Activated T-helper 17 cell treated with anti-CD3 and anti-CD28 coated beads, Interleukin-2, amount 50 U/mL, for 72 hours (primary cell): ENCODE data around the gene FLVCR2. TPM values are rescaled to one million over a fixed set of nuclear protein-coding genes. Genes with fewer than 3 reads are reported as not detected.
A peak's percentile ranks its signal among the peaks of the same experiment; 100 is the strongest.

Source experiments
- ATAC-seq: fragments of 150-1000 bp; cut with Tn5 transposase; replicated peaks from 2 replicates; pipeline ENCODE4 v1.10.0; 2021; ENCODE audit warnings: mild to moderate bottlenecking, moderate library complexity
- H3K27ac Mint-ChIP-seq: one replicate; pipeline ENCODE4 v1.8.0; 2022; ENCODE audit warnings: mixed read lengths
- H3K27me3 Mint-ChIP-seq: one replicate; pipeline ENCODE4 v1.8.0; 2022; ENCODE audit warnings: mixed read lengths
- H3K36me3 Mint-ChIP-seq: one replicate; pipeline ENCODE4 v1.8.0; 2022; ENCODE audit warnings: low read depth, mild to moderate bottlenecking, mixed read lengths
- H3K4me1 Mint-ChIP-seq: one replicate; pipeline ENCODE4 v1.8.0; 2022; ENCODE audit warnings: mixed read lengths
- H3K4me3 Mint-ChIP-seq: one replicate; pipeline ENCODE4 v1.8.0; 2022; ENCODE audit warnings: mild to moderate bottlenecking, mixed read lengths
- H3K9me3 Mint-ChIP-seq: one replicate; pipeline ENCODE4 v1.8.0; 2022; ENCODE audit warnings: mixed read lengths
- total RNA-seq, 2 donors: library from RNA; stranded (reverse); gene quantifications; one replicate each; pipeline ENCODE4 v1.2.3, GENCODE V29; 2022

FLVCR2 gene
- 10 to 100 TPM in 1 of 2 donors, 1 to 10 TPM in 1; 8.5 to 18.5 TPM for total RNA-seq

- Mint-ChIP-seq H3K36me3 (peaks cover 19% of the 10 kb centered on the region), H3K9me3 (no peaks in the 10 kb centered on the region), H3K27me3 (no peaks in the 10 kb centered on the region), H3K27ac (peak within 1 kb of the TSS; percentile 86), H3K4me3 (no peak within 1 kb of the TSS), H3K4me1 (peaks cover 10% of the 10 kb centered on the region)
- ATAC-seq = peak; percentile 76
Observed at GRCh38 chr14:75578102-75578785, at the start of gene FLVCR2. Gene FLVCR2 (plus strand): TSS chr14:75578620. CDS start chr14:75578973, 353 bp downstream.

GRCh38 chr14:75531256-75531655 lies 47.2 kb upstream of the FLVCR2 start:
- peak; percentile 42 for ATAC-seq
- Mint-ChIP-seq H3K27ac (no peak overlapping the region), H3K4me3 (peak overlapping the region; percentile 66), H3K4me1 (peaks cover 68% of the 10 kb centered on the region), H3K36me3 (peaks cover 97% of the 10 kb centered on the region), H3K9me3 (no peaks in the 10 kb centered on the region), H3K27me3 (no peaks in the 10 kb centered on the region)

- no peaks in the 10 kb centered on the region for H3K27me3 Mint-ChIP-seq
- peaks cover 96% of the 10 kb centered on the region for H3K36me3 Mint-ChIP-seq
- peak overlapping the region; percentile 66 for H3K4me3 Mint-ChIP-seq
- no peaks in the 10 kb centered on the region for H3K9me3 Mint-ChIP-seq
- H3K4me1 Mint-ChIP-seq = peaks cover 65% of the 10 kb centered on the region
- H3K27ac Mint-ChIP-seq = no peak overlapping the region
- no peak for ATAC-seq
Observed at GRCh38 chr14:75531660-75532317, 46.6 kb upstream of the FLVCR2 start.

- Mint-ChIP-seq H3K4me1 (peaks cover 62% of the 10 kb centered on the region), H3K36me3 (peaks cover 94% of the 10 kb centered on the region), H3K4me3 (peak overlapping the region; percentile 66), H3K9me3 (no peaks in the 10 kb centered on the region), H3K27ac (peak overlapping the region; percentile 46), H3K27me3 (no peaks in the 10 kb centered on the region)
- peak; percentile 28 for ATAC-seq
Observed at GRCh38 chr14:75533791-75534555, 44.4 kb upstream of the FLVCR2 start.

GRCh38 chr14:75535164-75535898 lies 43.1 kb upstream of the FLVCR2 start:
- H3K36me3 Mint-ChIP-seq = peaks cover 94% of the 10 kb centered on the region
- H3K9me3 Mint-ChIP-seq = no peaks in the 10 kb centered on the region
- H3K4me3 Mint-ChIP-seq = peak overlapping the region; percentile 66
- H3K27ac Mint-ChIP-seq = peak overlapping the region; percentile 79
- no peak for ATAC-seq
- H3K4me1 Mint-ChIP-seq = peaks cover 69% of the 10 kb centered on the region
- H3K27me3 Mint-ChIP-seq = no peaks in the 10 kb centered on the region

- Mint-ChIP-seq H3K27me3 (no peaks in the 10 kb centered on the region), H3K4me3 (peak overlapping the region; percentile 42), H3K27ac (peak overlapping the region; percentile 28), H3K9me3 (no peaks in the 10 kb centered on the region), H3K36me3 (peaks cover 97% of the 10 kb centered on the region), H3K4me1 (peaks cover 66% of the 10 kb centered on the region)
- no peak for ATAC-seq
Observed at GRCh38 chr14:75537071-75537470, 41.3 kb upstream of the FLVCR2 start.

- Mint-ChIP-seq H3K4me1 (peaks cover 59% of the 10 kb centered on the region), H3K36me3 (peaks cover 96% of the 10 kb centered on the region), H3K9me3 (no peaks in the 10 kb centered on the region), H3K27me3 (no peaks in the 10 kb centered on the region), H3K4me3 (peak overlapping the region; percentile 91), H3K27ac (peak overlapping the region; percentile 97)
- no peak for ATAC-seq
Observed at GRCh38 chr14:75539162-75539560, 39.3 kb upstream of the FLVCR2 start.

GRCh38 chr14:75539561-75540478 lies 38.6 kb upstream of the FLVCR2 start:
- Mint-ChIP-seq H3K4me1 (peaks cover 58% of the 10 kb centered on the region), H3K36me3 (peaks cover 96% of the 10 kb centered on the region), H3K27me3 (no peaks in the 10 kb centered on the region), H3K9me3 (no peaks in the 10 kb centered on the region), H3K4me3 (peak overlapping the region; percentile 91), H3K27ac (peak overlapping the region; percentile 97)
- peak; percentile 50 for ATAC-seq

- Mint-ChIP-seq H3K27ac (peak overlapping the region; percentile 97), H3K4me3 (peak overlapping the region; percentile 91), H3K27me3 (no peaks in the 10 kb centered on the region), H3K4me1 (peaks cover 53% of the 10 kb centered on the region), H3K9me3 (no peaks in the 10 kb centered on the region), H3K36me3 (peaks cover 94% of the 10 kb centered on the region)
- no peak for ATAC-seq
Observed at GRCh38 chr14:75540479-75540851, 38.0 kb upstream of the FLVCR2 start.

- ATAC-seq = peak; percentile 81
- H3K27me3 Mint-ChIP-seq = no peaks in the 10 kb centered on the region
- no peaks in the 10 kb centered on the region for H3K9me3 Mint-ChIP-seq
- H3K27ac Mint-ChIP-seq = peak overlapping the region; percentile 97
- peaks cover 96% of the 10 kb centered on the region for H3K36me3 Mint-ChIP-seq
- peak overlapping the region; percentile 91 for H3K4me3 Mint-ChIP-seq
- H3K4me1 Mint-ChIP-seq = peaks cover 52% of the 10 kb centered on the region
Observed at GRCh38 chr14:75542588-75543091, 35.8 kb upstream of the FLVCR2 start.

- Mint-ChIP-seq H3K4me1 (peaks cover 55% of the 10 kb centered on the region), H3K4me3 (peak overlapping the region; percentile 91), H3K27ac (peak overlapping the region; percentile 97), H3K36me3 (peaks cover 97% of the 10 kb centered on the region), H3K9me3 (no peaks in the 10 kb centered on the region), H3K27me3 (no peaks in the 10 kb centered on the region)
- no peak for ATAC-seq
Observed at GRCh38 chr14:75543253-75543652, 35.2 kb upstream of the FLVCR2 start.

GRCh38 chr14:75543786-75544185 lies 34.6 kb upstream of the FLVCR2 start:
- Mint-ChIP-seq H3K4me1 (peaks cover 55% of the 10 kb centered on the region), H3K4me3 (peak overlapping the region; percentile 91), H3K9me3 (no peaks in the 10 kb centered on the region), H3K27me3 (no peaks in the 10 kb centered on the region), H3K36me3 (peaks cover 97% of the 10 kb centered on the region), H3K27ac (peak overlapping the region; percentile 97)
- no peak for ATAC-seq

- Mint-ChIP-seq H3K4me3 (peak overlapping the region; percentile 23), H3K9me3 (no peaks in the 10 kb centered on the region), H3K4me1 (peaks cover 50% of the 10 kb centered on the region), H3K36me3 (peaks cover 92% of the 10 kb centered on the region), H3K27me3 (no peaks in the 10 kb centered on the region), H3K27ac (no peak overlapping the region)
- no peak for ATAC-seq
Observed at GRCh38 chr14:75545907-75546306, 32.5 kb upstream of the FLVCR2 start.
